Pancreas (tissue), 10 donors: ENCODE data around the gene PROM2. TPM values are rescaled to one million over a fixed set of nuclear protein-coding genes. Genes with fewer than 3 reads are reported as not detected.

Source experiments
- ATAC-seq, 4 donors: fragments of 200-7000 bp; cut with Tn5 transposase; one replicate each; pipeline versions ENCODE4 v1.8.0 to v1.9.1; 2020; ENCODE audit warnings: mild to moderate bottlenecking in 4 of 4, moderate library complexity in 4 of 4
- DNase-seq, 6 donors: peaks; one replicate each; pipeline ENCODE4 v3.0.0-alpha.2; 2020
- FAIRE-seq: peaks from 2 replicates; lab custom pipeline; 2012; peaks lifted over from hg19 to GRCh38; lab: Jason Lieb, UNC
- H3K27ac ChIP-seq, 4 donors: fragments of 200-600 bp; sonication (generic); 1 replicate in 3 of 4; 2 replicates in 1 of 4; pipeline versions ENCODE4 v1.5.0 to v1.8.0; 2020
- H3K27me3 ChIP-seq, 4 donors: fragments of 200-600 bp; one replicate each; pipeline ENCODE4 v1.8.0; 2021
- H3K36me3 ChIP-seq, 3 donors: fragments of 200-600 bp; sonication (generic) in 1 of 3; one replicate each; pipeline versions ENCODE4 v1.5.0 to v1.8.0; 2020 to 2021
- H3K4me1 ChIP-seq, 3 donors: fragments of 200-600 bp; one replicate each; pipeline ENCODE4 v1.8.0; 2021
- H3K4me3 ChIP-seq, 4 donors: fragments of 200-600 bp; sonication (generic) in 2 of 4; one replicate each; pipeline versions ENCODE4 v1.5.0 to v1.8.0; 2020 to 2021
- H3K9me3 ChIP-seq, 4 donors: fragments of 200-600 bp; one replicate each; pipeline ENCODE4 v1.8.0; 2021
- CTCF ChIP-seq, 4 donors: fragments of 200-600 bp; sonication (generic) in 3 of 4; IDR thresholded peaks; one replicate each; pipeline versions ENCODE4 v1.5.0 to v1.8.0; 2021; ENCODE audit warnings: antibody characterized with exemption in 4 of 4
- WGBS, 2 donors: extraction: QIAGEN DNeasy Blood & Tissue Kit; methylation state at CpG; one replicate each; pipeline ENCODE4 v1.1.7; 2013; 5-methylcytosine and 5-hydroxymethylcytosine counted together
- intact Hi-C, 3 donors: fragments of 100-400 bp; cut with DNase I; formaldehyde crosslinking; loops; one replicate each; pipeline versions ENCODE4 v1.11.1 to v1.14.2; 2022
- polyA plus RNA-seq, 2 donors: library from polyadenylated mRNA; stranded (reverse); fragments of 200-250 nt; gene quantifications; one replicate each; pipeline ENCODE4 v1.2.3, GENCODE V29; 2013
- total RNA-seq, 6 donors: library from RNA; stranded (reverse); fragmentation: NEBNext Ultra II Directional in 4 of 6; extraction: Animal tissue kit (Norgen Biotek cat#: 25700) in 4 of 6; gene quantifications; one replicate each; pipeline versions ENCODE4 v1.2.1 to v1.2.4, GENCODE V29; 2021 to 2023
- donor health status: healthy with polysubstance abuse.
- donor health status: DM: no; HTN: no; CAD: no; lungs with moderate emphysema.
- donor health status: DM: no; HTN: no; CAD: no.
- donor health status: control.
- donor health status: control.
- donor health status: Bipolar disorder and iron deficiency.
- donor health status: DM: yes; HTN: yes; CAD: no.
- donor health status: DM: no; HTN: no; CAD: no.
- donor health status: DM: no; HTN: no; CAD: no.
- donor health status: DM: yes; HTN: yes; CAD: no.

PROM2 gene
- total and polyA plus RNA-seq, 8 donors = 8.3 to 20.4 (median 12.5) TPM

GRCh38 chr2:95264624-95265023 lies 9.6 kb upstream of the PROM2 start:
- Histone ChIP-seq H3K4me3 (no peak overlapping the region), H3K9me3 (no peaks in the 10 kb centered on the region), H3K27ac (no peak overlapping the region), H3K27me3 (no peaks in the 10 kb centered on the region), H3K36me3 (no peaks in the 10 kb centered on the region), H3K4me1 (no peaks in the 10 kb centered on the region)
- ATAC-seq (no peak), FAIRE-seq (no peak), DNase-seq (no peak)
- TF ChIP-seq CTCF (IDR thresholded peaks at IDR 0.05) = no peak
- intact Hi-C loops = no loop called here
- 53 to 68% methylated on average over 6 of the region's 6 CpGs for WGBS, 2 donors

GRCh38 chr2:95265182-95265581 lies 9.1 kb upstream of the PROM2 start:
- H3K4me1 ChIP-seq = no peaks in the 10 kb centered on the region
- H3K4me3 ChIP-seq = no peak overlapping the region
- no peak for TF ChIP-seq CTCF (IDR thresholded peaks at IDR 0.05)
- FAIRE-seq (no peak), ATAC-seq (no peak), DNase-seq (no peak)
- intact Hi-C loops = no loop called here
- no peaks in the 10 kb centered on the region for H3K9me3 ChIP-seq
- H3K27ac ChIP-seq = no peak overlapping the region
- WGBS, 2 donors = 73 to 80% methylated on average over 4 of the region's 4 CpGs
- H3K27me3 ChIP-seq = no peaks in the 10 kb centered on the region
- H3K36me3 ChIP-seq = no peaks in the 10 kb centered on the region

- Histone ChIP-seq H3K4me1 (no peaks in the 10 kb centered on the region), H3K9me3 (no peaks in the 10 kb centered on the region), H3K36me3 (no peaks in the 10 kb centered on the region), H3K4me3 (no peak overlapping the region), H3K27me3 (no peaks in the 10 kb centered on the region), H3K27ac (no peak overlapping the region)
- ATAC-seq (no peak), FAIRE-seq (no peak), DNase-seq (no peak)
- TF ChIP-seq CTCF (IDR thresholded peaks at IDR 0.05) = no peak
- intact Hi-C loops = no loop called here
- 75 to 81% methylated on average over 10 of the region's 10 CpGs for WGBS, 2 donors
These were observed 7.3 kb upstream of the PROM2 start for GRCh38 chr2:95266781-95267430.

- 82 to 84% methylated on average over 11 of the region's 11 CpGs for WGBS, 2 donors
- no peak for ATAC-seq
These were observed 6.6 kb upstream of the PROM2 start for GRCh38 chr2:95267458-95268210.

More at GRCh38 chr2:95267458-95268210, 6.6 kb upstream of the PROM2 start:
- no peaks in the 10 kb centered on the region for H3K27me3 ChIP-seq
- no peaks in the 10 kb centered on the region for H3K9me3 ChIP-seq
- H3K27ac ChIP-seq = no peak overlapping the region
- intact Hi-C loops = no loop called here
- DNase-seq = no peak
- H3K4me1 ChIP-seq = no peaks in the 10 kb centered on the region
- no peak overlapping the region for H3K4me3 ChIP-seq
- no peak for TF ChIP-seq CTCF (IDR thresholded peaks at IDR 0.05)
- FAIRE-seq = no peak
- no peaks in the 10 kb centered on the region for H3K36me3 ChIP-seq
